CD14-positive monocyte (primary cell): ENCODE results near the gene LIPE. TPM values are rescaled to one million over a fixed set of nuclear protein-coding genes. Genes with fewer than 3 reads are reported as not detected.

Experiments used
- DNase-seq, 3 donors: peaks; one replicate each; pipeline ENCODE4 v3.0.0-alpha.2; 2011 to 2022
- H2AFZ ChIP-seq: 2 replicates; pipeline ENCODE4 v1.6.0; 2012; ENCODE audit warnings: mild to moderate bottlenecking, low read depth, low read length, inconsistent platforms; ENCODE audit not compliant: insufficient read depth, poor library complexity, severe bottlenecking
- H3K27ac ChIP-seq, 2 donors: 1 replicate in 1 of 2; 2 replicates in 1 of 2; pipeline ENCODE4 v1.5.1; 2012 to 2013; ENCODE audit warnings: low read length in 2 of 2, control low read depth in 1 of 2, inconsistent platforms in 1 of 2, low read depth in 1 of 2, mild to moderate bottlenecking in 1 of 2
- H3K27me3 ChIP-seq, 2 donors: one replicate each; pipeline versions ENCODE4 v1.6.0 to v1.6.1; 2011 to 2013; ENCODE audit warnings: low read length in 2 of 2; ENCODE audit not compliant: control insufficient read depth in 2 of 2, insufficient read depth in 2 of 2
- H3K36me3 ChIP-seq, 2 donors: replicated peaks in 1 of 2; 1 replicate in 1 of 2; 2 replicates in 1 of 2; pipeline versions ENCODE4 v1.5.1 to v1.6.1; 2012 to 2013; ENCODE audit warnings: low read length in 2 of 2, control low read depth in 1 of 2, inconsistent platforms in 1 of 2, mild to moderate bottlenecking in 1 of 2; ENCODE audit not compliant: insufficient read depth in 2 of 2, control insufficient read depth in 1 of 2
- H3K4me1 ChIP-seq, 2 donors: 1 replicate in 1 of 2; 2 replicates in 1 of 2; pipeline versions ENCODE4 v1.5.1 to v1.6.1; 2012 to 2013; ENCODE audit warnings: low read length in 2 of 2, control low read depth in 1 of 2, inconsistent platforms in 1 of 2, mild to moderate bottlenecking in 1 of 2, moderate library complexity in 1 of 2; ENCODE audit not compliant: insufficient read depth in 2 of 2, control insufficient read depth in 1 of 2
- H3K4me2 ChIP-seq: replicated peaks from 2 replicates; pipeline ENCODE3; 2012; ENCODE audit warnings: low read length, moderate library complexity, mild to moderate bottlenecking; ENCODE audit not compliant: poor library complexity, severe bottlenecking; ENCODE audit errors: extremely low read depth
- H3K4me3 ChIP-seq, 3 experiments: fragments of 200-600 bp in 1 of 3; sonication (generic) in 1 of 3; replicated peaks in 1 of 3; 1 replicate in 2 of 3; 2 replicates in 1 of 3; pipeline ENCODE4 v1.5.1; 2011 to 2013; ENCODE audit warnings: low read length in 3 of 3, mild to moderate bottlenecking in 3 of 3, control low read depth in 2 of 3, low read depth in 2 of 3, inconsistent platforms in 1 of 3, moderate library complexity in 1 of 3
- H3K79me2 ChIP-seq: 2 replicates; pipeline ENCODE4 v1.6.0; 2012; ENCODE audit warnings: mild to moderate bottlenecking, control low read depth, inconsistent platforms, low read length, moderate library complexity; ENCODE audit not compliant: insufficient read depth
- H3K9ac ChIP-seq: 2 replicates; pipeline ENCODE4 v1.6.0; 2017; ENCODE audit warnings: low read length, mild to moderate bottlenecking; ENCODE audit not compliant: insufficient read depth, poor library complexity, severe bottlenecking
- H3K9me3 ChIP-seq, 2 donors: replicated peaks in 1 of 2; 1 replicate in 1 of 2; 2 replicates in 1 of 2; pipeline versions ENCODE4 v1.5.1 to v1.6.1; 2012 to 2013; ENCODE audit warnings: low read length in 2 of 2, control low read depth in 1 of 2; ENCODE audit not compliant: control insufficient read depth in 1 of 2, insufficient read depth in 1 of 2
- H4K20me1 ChIP-seq: 2 replicates; pipeline ENCODE4 v1.6.0; 2012; ENCODE audit warnings: mild to moderate bottlenecking, low read length, control low read depth, moderate library complexity; ENCODE audit not compliant: insufficient read depth
- H3K27ac Mint-ChIP-seq, 7 donors: one replicate each; pipeline ENCODE4 v1.8.0; 2020; ENCODE audit warnings: mild to moderate bottlenecking in 7 of 7, mixed read lengths in 7 of 7, moderate library complexity in 6 of 7, inconsistent platforms in 2 of 7
- H3K27me3 Mint-ChIP-seq, 3 donors: one replicate each; pipeline ENCODE4 v1.8.0; 2021 to 2022; ENCODE audit warnings: low read depth in 3 of 3, mild to moderate bottlenecking in 3 of 3, mixed read lengths in 3 of 3, moderate library complexity in 3 of 3, inconsistent platforms in 1 of 3
- H3K36me3 Mint-ChIP-seq, 2 donors: one replicate each; pipeline ENCODE4 v1.8.0; 2020; ENCODE audit warnings: mixed read lengths in 2 of 2, inconsistent platforms in 1 of 2, mild to moderate bottlenecking in 1 of 2
- H3K4me1 Mint-ChIP-seq: one replicate; pipeline ENCODE4 v1.8.0; 2020; ENCODE audit warnings: mild to moderate bottlenecking, mixed read lengths
- H3K4me3 Mint-ChIP-seq, 2 donors: one replicate each; pipeline ENCODE4 v1.8.0; 2020; ENCODE audit warnings: mild to moderate bottlenecking in 2 of 2, mixed read lengths in 2 of 2, moderate library complexity in 1 of 2
- H3K9me3 Mint-ChIP-seq, 7 donors: one replicate each; pipeline ENCODE4 v1.8.0; 2020 to 2022; ENCODE audit warnings: mixed read lengths in 7 of 7, mild to moderate bottlenecking in 6 of 7, moderate library complexity in 6 of 7, inconsistent platforms in 2 of 7
- CTCF ChIP-seq: fragments of 200-600 bp; IDR thresholded peaks from one replicate; pipeline ENCODE4 v1.8.0; 2022; ENCODE audit warnings: antibody characterized with exemption, mild to moderate bottlenecking
- WGBS: methylation state at CpG from one replicate; pipeline ENCODE4 v1.1.5; 2013; ENCODE audit warnings: missing lambda C conversion rate; ENCODE audit not compliant: insufficient coverage; 5-methylcytosine and 5-hydroxymethylcytosine counted together
- intact Hi-C, 2 donors: fragments of 100-400 bp; cut with micrococcal nuclease; formaldehyde crosslinking; loops; one replicate each; pipeline versions ENCODE4 v1.15.0 to v1.15.1; 2023
- polyA plus RNA-seq, 3 donors: library from polyadenylated mRNA; depleted of rRNA in 1 of 3; unstranded in 2 of 3; stranded (reverse) in 1 of 3; fragments of 300-500 nt in 2 of 3; fragments of >200 nt in 1 of 3; fragmentation: Illumina TruSeq in 2 of 3; gene quantifications; 1 replicate in 2 of 3; 2 replicates in 1 of 3; pipeline ENCODE4 v1.2.3, GENCODE V29; 2012 to 2021

The LIPE gene
- polyA plus RNA-seq, 3 donors = 0.31 TPM; not detected in 2

- Mint-ChIP-seq H3K27ac (peak overlapping the region; percentile 55 to 98 (median 94)), H3K4me3 (peak overlapping the region; percentile 88 to 99), H3K9me3 (peaks cover 0 to 4% (median 0%) of the 10 kb centered on the region in 7 donors), H3K36me3 (peaks cover 7 to 10% of the 10 kb centered on the region in 2 donors), H3K27me3 (peaks cover 13 to 23% (median 22%) of the 10 kb centered on the region in 3 donors), H3K4me1 (peaks cover 39% of the 10 kb centered on the region)
- Histone ChIP-seq H3K27me3 (peaks cover 0 to 7% of the 10 kb centered on the region in 2 donors), H3K4me3 (peak overlapping the region; percentile 53 to 83 (median 76)), H3K4me1 (peaks cover 34 to 39% of the 10 kb centered on the region in 2 donors), H3K36me3 (no peaks in the 10 kb centered on the region), H2AFZ (peak overlapping the region; percentile 87), H3K9me3 (no peaks in the 10 kb centered on the region), H3K79me2 (peaks cover 8% of the 10 kb centered on the region), H3K27ac (peak overlapping the region; percentile 82 to 89), H3K4me2 (peak overlapping the region; percentile 81), H3K9ac (peak overlapping the region; percentile 75), H4K20me1 (peaks cover 15% of the 10 kb centered on the region)
- intact Hi-C loops = loop anchor here (2.0 to 10.0 kb wide), 2 partner anchors 73 to 273 kb away; partner anchors contain the start of gene MEGF8 (in 1 of the 2)
- WGBS = 30% methylated on average over 23 of the region's 25 CpGs
- peak; percentile 34 to 63 (median 38) for DNase-seq
- no peak for TF ChIP-seq CTCF
Measured at GRCh38 chr19:42397263-42398166, 29.7 kb downstream of the LIPE start.

GRCh38 chr19:42396381-42397262 is 30.6 kb downstream of the LIPE start:
- no peak for TF ChIP-seq CTCF
- intact Hi-C loops = loop anchor here (2.0 to 10.0 kb wide), 2 partner anchors 72 to 272 kb away; partner anchors contain the start of gene MEGF8 (in 1 of the 2)
- Histone ChIP-seq H4K20me1 (peaks cover 9% of the 10 kb centered on the region), H3K4me3 (peak overlapping the region; percentile 53 to 83 (median 76)), H3K27me3 (no peaks in the 10 kb centered on the region), H3K4me2 (peak overlapping the region; percentile 81), H3K9me3 (no peaks in the 10 kb centered on the region), H3K79me2 (peaks cover 8% of the 10 kb centered on the region), H3K4me1 (peaks cover 29 to 33% of the 10 kb centered on the region in 2 donors), H3K9ac (peak overlapping the region; percentile 75), H3K36me3 (no peaks in the 10 kb centered on the region), H3K27ac (peak overlapping the region; percentile 82 to 89), H2AFZ (peak overlapping the region; percentile 87)
- peak overlapping the region; percentile 88 to 99 for H3K4me3 Mint-ChIP-seq
- under 1% methylated on average over 42 of the region's 42 CpGs for WGBS
- peaks cover 32% of the 10 kb centered on the region for H3K4me1 Mint-ChIP-seq
- H3K27me3 Mint-ChIP-seq = peaks cover 11 to 19% (median 18%) of the 10 kb centered on the region in 3 donors
- peak overlapping the region; percentile 94 to 99 (median 97) for H3K27ac Mint-ChIP-seq
- H3K36me3 Mint-ChIP-seq = peaks cover 7 to 10% of the 10 kb centered on the region in 2 donors
- peak; percentile 98 to 99 (median 98) for DNase-seq
- peaks cover 0 to 2% (median 0%) of the 10 kb centered on the region in 7 donors for H3K9me3 Mint-ChIP-seq
